Naive thymus-derived CD8-positive, alpha-beta T cell (primary cell): ENCODE data around the gene FETUB. TPM values are rescaled to one million over a fixed set of nuclear protein-coding genes. Genes with fewer than 3 reads are reported as not detected.

Source experiments
- ATAC-seq, 2 donors: fragments of 150-1000 bp; cut with Tn5 transposase in 1 of 2; sonication (Bioruptor Pico), chemical (Tn5 transposase) in 1 of 2; 1 replicate in 1 of 2; 2 replicates in 1 of 2; pipeline ENCODE4 v1.10.0; 2021; ENCODE audit warnings: mild to moderate bottlenecking in 2 of 2, moderate library complexity in 2 of 2
- POLR2A ChIA-PET: fragments of 350-600 bp; sonication (Branson Sonifier 250); formaldehyde crosslinking; loops from one replicate; lab custom pipeline; 2021; ENCODE audit warnings: antibody characterized with exemption; lab: Charles Lee
- DNase-seq, 10 donors: peaks; one replicate each; pipeline versions ENCODE4 v3.0.0 to v3.0.0-alpha.2; 2020 to 2022
- H3K27ac Mint-ChIP-seq, 10 donors: one replicate each; pipeline ENCODE4 v1.8.0; 2020 to 2022; ENCODE audit warnings: mild to moderate bottlenecking in 10 of 10, mixed read lengths in 10 of 10, moderate library complexity in 4 of 10, inconsistent platforms in 1 of 10
- H3K27me3 Mint-ChIP-seq, 5 donors: one replicate each; pipeline ENCODE4 v1.8.0; 2021 to 2022; ENCODE audit warnings: mixed read lengths in 5 of 5
- H3K36me3 Mint-ChIP-seq, 3 donors: one replicate each; pipeline ENCODE4 v1.8.0; 2020 to 2022; ENCODE audit warnings: mixed read lengths in 3 of 3, mild to moderate bottlenecking in 2 of 3, inconsistent platforms in 1 of 3
- H3K4me1 Mint-ChIP-seq, 4 donors: one replicate each; pipeline ENCODE4 v1.8.0; 2021 to 2022; ENCODE audit warnings: mixed read lengths in 4 of 4
- H3K4me3 Mint-ChIP-seq, 10 donors: one replicate each; pipeline ENCODE4 v1.8.0; 2020 to 2022; ENCODE audit warnings: mild to moderate bottlenecking in 10 of 10, mixed read lengths in 10 of 10, moderate library complexity in 6 of 10, inconsistent platforms in 1 of 10
- H3K9me3 Mint-ChIP-seq, 9 donors: one replicate each; pipeline ENCODE4 v1.8.0; 2020 to 2022; ENCODE audit warnings: mixed read lengths in 9 of 9, mild to moderate bottlenecking in 3 of 9, inconsistent platforms in 1 of 9, moderate library complexity in 1 of 9
- polyA plus RNA-seq, 3 donors: library from polyadenylated mRNA; unstranded; fragments of 300-500 nt; fragmentation: Illumina TruSeq; gene quantifications; one replicate each; pipeline ENCODE4 v1.2.3, GENCODE V29; 2021
- total RNA-seq, 8 experiments: library from RNA in 2 of 8; stranded (reverse) in 2 of 8; gene quantifications; one replicate each; pipeline ENCODE4 v1.2.3 and lab custom pipeline; 2021 to 2026

Gene FETUB
- total and polyA plus RNA-seq, 5 experiments from 2014 or later: not detected

- H3K4me3 Mint-ChIP-seq: peak overlapping the region in 4 of 10 donors; percentile 59 to 79 (median 72)
Observed at GRCh38 chr3:186616299-186616617, 23.9 kb upstream of the FETUB start.

GRCh38 chr3:186617036-186617946 lies 22.9 kb upstream of the FETUB start:
- peaks cover 13 to 21% (median 19%) of the 10 kb centered on the region in 4 donors for H3K4me1 Mint-ChIP-seq
- no peaks in the 10 kb centered on the region for H3K36me3 Mint-ChIP-seq
- H3K9me3 Mint-ChIP-seq: no peaks in the 10 kb centered on the region
- H3K27me3 Mint-ChIP-seq: peaks cover 8 to 43% (median 26%) of the 10 kb centered on the region in 5 donors
- H3K4me3 Mint-ChIP-seq: peak overlapping the region; percentile 54 to 79 (median 72)
- ATAC-seq: peak; percentile 98
- POLR2A ChIA-PET: interaction anchor here (1.0 to 4.0 kb wide), 8 partner anchors 27 to 679 kb away, joined by 4 to 38 read pairs (median 5); partner anchors contain the start of genes DNAJB11, EIF4A2, RFC4 and TRA2B
- DNase-seq: peak; percentile 72 to 90 (median 82)
- H3K27ac Mint-ChIP-seq: peak overlapping the region in 6 of 10 donors; percentile 47 to 87 (median 73)

More at GRCh38 chr3:186616299-186616617, 23.9 kb upstream of the FETUB start:
- H3K27ac Mint-ChIP-seq: peak overlapping the region in 1 of 10 donors; percentile 14
- peaks cover 13 to 21% (median 19%) of the 10 kb centered on the region in 4 donors for H3K4me1 Mint-ChIP-seq
- no peak for ATAC-seq
- H3K27me3 Mint-ChIP-seq: peaks cover 8 to 42% (median 25%) of the 10 kb centered on the region in 5 donors
- no peak for DNase-seq
- H3K9me3 Mint-ChIP-seq: no peaks in the 10 kb centered on the region
- H3K36me3 Mint-ChIP-seq: no peaks in the 10 kb centered on the region
- POLR2A ChIA-PET: interaction anchor here (1.0 to 4.0 kb wide), 6 partner anchors 26 to 206 kb away, joined by 4 to 38 read pairs (median 5); partner anchors contain the start of genes DNAJB11 and EIF4A2

- H3K9me3 Mint-ChIP-seq: no peaks in the 10 kb centered on the region
- POLR2A ChIA-PET: no interaction called here
Observed at GRCh38 chr3:186618318-186618938, 21.8 kb upstream of the FETUB start.

GRCh38 chr3:186619787-186620212 lies 20.4 kb upstream of the FETUB start:
- no peak overlapping the region for H3K4me3 Mint-ChIP-seq
- POLR2A ChIA-PET: interaction anchor here (0.6 kb wide), 1 partner anchor 96 kb away, joined by 3 read pairs; no protein-coding TSS in a partner anchor

More at GRCh38 chr3:186618318-186618938, 21.8 kb upstream of the FETUB start:
- H3K4me1 Mint-ChIP-seq: peaks cover 13 to 21% (median 19%) of the 10 kb centered on the region in 4 donors
- no peak for ATAC-seq
- no peak overlapping the region for H3K27ac Mint-ChIP-seq
- H3K27me3 Mint-ChIP-seq: peaks cover 13 to 38% (median 29%) of the 10 kb centered on the region in 5 donors
- DNase-seq: no peak
- no peaks in the 10 kb centered on the region for H3K36me3 Mint-ChIP-seq
- no peak overlapping the region for H3K4me3 Mint-ChIP-seq

GRCh38 chr3:186620213-186621092 lies 19.7 kb upstream of the FETUB start:
- peaks cover 10 to 30% (median 25%) of the 10 kb centered on the region in 5 donors for H3K27me3 Mint-ChIP-seq
- DNase-seq (no peak), ATAC-seq (no peak)
- H3K9me3 Mint-ChIP-seq: no peaks in the 10 kb centered on the region
- no peak overlapping the region for H3K4me3 Mint-ChIP-seq
- H3K36me3 Mint-ChIP-seq: no peaks in the 10 kb centered on the region
- POLR2A ChIA-PET: interaction anchor here (0.6 to 0.7 kb wide), 3 partner anchors 92 to 153 kb away, joined by 3 to 5 read pairs (median 3); no protein-coding TSS in a partner anchor
- no peak overlapping the region for H3K27ac Mint-ChIP-seq
- H3K4me1 Mint-ChIP-seq: peaks cover 5 to 11% (median 10%) of the 10 kb centered on the region in 4 donors

More at GRCh38 chr3:186619787-186620212, 20.4 kb upstream of the FETUB start:
- H3K27ac Mint-ChIP-seq: no peak overlapping the region
- H3K4me1 Mint-ChIP-seq: peaks cover 7 to 13% (median 13%) of the 10 kb centered on the region in 4 donors
- DNase-seq (no peak), ATAC-seq (no peak)
- peaks cover 11 to 30% (median 28%) of the 10 kb centered on the region in 5 donors for H3K27me3 Mint-ChIP-seq
- H3K9me3 Mint-ChIP-seq: no peaks in the 10 kb centered on the region
- H3K36me3 Mint-ChIP-seq: no peaks in the 10 kb centered on the region

GRCh38 chr3:186621894-186622650 lies 18.1 kb upstream of the FETUB start:
- Mint-ChIP-seq H3K27ac (no peak overlapping the region), H3K4me1 (peaks cover 4 to 5% (median 5%) of the 10 kb centered on the region in 4 donors), H3K9me3 (no peaks in the 10 kb centered on the region), H3K27me3 (peaks cover 10 to 29% (median 25%) of the 10 kb centered on the region in 5 donors), H3K36me3 (no peaks in the 10 kb centered on the region), H3K4me3 (no peak overlapping the region)
- DNase-seq (no peak), ATAC-seq (no peak)
- POLR2A ChIA-PET: no interaction called here

GRCh38 chr3:186622651-186623310 lies 17.4 kb upstream of the FETUB start:
- no peak for DNase-seq
- no peak for ATAC-seq
- Mint-ChIP-seq H3K27ac (no peak overlapping the region), H3K27me3 (peaks cover 10 to 23% (median 20%) of the 10 kb centered on the region in 5 donors), H3K4me3 (no peak overlapping the region), H3K36me3 (no peaks in the 10 kb centered on the region), H3K4me1 (no peaks in the 10 kb centered on the region), H3K9me3 (no peaks in the 10 kb centered on the region)
- POLR2A ChIA-PET: no interaction called here

GRCh38 chr3:186624598-186624997 lies 15.6 kb upstream of the FETUB start:
- DNase-seq (no peak), ATAC-seq (no peak)
- Mint-ChIP-seq H3K27me3 (peaks cover 7 to 15% (median 12%) of the 10 kb centered on the region in 5 donors), H3K4me1 (no peaks in the 10 kb centered on the region), H3K36me3 (no peaks in the 10 kb centered on the region), H3K27ac (no peak overlapping the region), H3K9me3 (no peaks in the 10 kb centered on the region), H3K4me3 (no peak overlapping the region)
- POLR2A ChIA-PET: no interaction called here

- POLR2A ChIA-PET: no interaction called here
- DNase-seq: no peak
- Mint-ChIP-seq H3K4me3 (no peak overlapping the region), H3K4me1 (no peaks in the 10 kb centered on the region), H3K27ac (no peak overlapping the region), H3K9me3 (no peaks in the 10 kb centered on the region), H3K36me3 (no peaks in the 10 kb centered on the region), H3K27me3 (peaks cover 7 to 17% (median 13%) of the 10 kb centered on the region in 5 donors)
- ATAC-seq: no peak
Observed at GRCh38 chr3:186625600-186626042, 14.6 kb upstream of the FETUB start.

GRCh38 chr3:186626254-186626847 lies 13.8 kb upstream of the FETUB start:
- Mint-ChIP-seq H3K9me3 (no peaks in the 10 kb centered on the region), H3K27me3 (peaks cover 7 to 19% (median 11%) of the 10 kb centered on the region in 5 donors), H3K4me3 (no peak overlapping the region), H3K27ac (no peak overlapping the region), H3K4me1 (no peaks in the 10 kb centered on the region), H3K36me3 (no peaks in the 10 kb centered on the region)
- POLR2A ChIA-PET: no interaction called here
- DNase-seq (no peak), ATAC-seq (no peak)
